Measurements from ENCODE around the gene STK11IP. TPM values are rescaled to one million over a fixed set of nuclear protein-coding genes. Genes with fewer than 3 reads are reported as not detected.
A peak's percentile ranks its signal among the peaks of the same experiment; 100 is the strongest.

STK11IP gene
- total and polyA plus RNA-seq, 2 of the 13 experiments (the other 11 are each of a cell fraction or from before 2014, with no cell fraction given), result 12.8 to 24.0 TPM

- TF ChIP-seq, protein P1, sequence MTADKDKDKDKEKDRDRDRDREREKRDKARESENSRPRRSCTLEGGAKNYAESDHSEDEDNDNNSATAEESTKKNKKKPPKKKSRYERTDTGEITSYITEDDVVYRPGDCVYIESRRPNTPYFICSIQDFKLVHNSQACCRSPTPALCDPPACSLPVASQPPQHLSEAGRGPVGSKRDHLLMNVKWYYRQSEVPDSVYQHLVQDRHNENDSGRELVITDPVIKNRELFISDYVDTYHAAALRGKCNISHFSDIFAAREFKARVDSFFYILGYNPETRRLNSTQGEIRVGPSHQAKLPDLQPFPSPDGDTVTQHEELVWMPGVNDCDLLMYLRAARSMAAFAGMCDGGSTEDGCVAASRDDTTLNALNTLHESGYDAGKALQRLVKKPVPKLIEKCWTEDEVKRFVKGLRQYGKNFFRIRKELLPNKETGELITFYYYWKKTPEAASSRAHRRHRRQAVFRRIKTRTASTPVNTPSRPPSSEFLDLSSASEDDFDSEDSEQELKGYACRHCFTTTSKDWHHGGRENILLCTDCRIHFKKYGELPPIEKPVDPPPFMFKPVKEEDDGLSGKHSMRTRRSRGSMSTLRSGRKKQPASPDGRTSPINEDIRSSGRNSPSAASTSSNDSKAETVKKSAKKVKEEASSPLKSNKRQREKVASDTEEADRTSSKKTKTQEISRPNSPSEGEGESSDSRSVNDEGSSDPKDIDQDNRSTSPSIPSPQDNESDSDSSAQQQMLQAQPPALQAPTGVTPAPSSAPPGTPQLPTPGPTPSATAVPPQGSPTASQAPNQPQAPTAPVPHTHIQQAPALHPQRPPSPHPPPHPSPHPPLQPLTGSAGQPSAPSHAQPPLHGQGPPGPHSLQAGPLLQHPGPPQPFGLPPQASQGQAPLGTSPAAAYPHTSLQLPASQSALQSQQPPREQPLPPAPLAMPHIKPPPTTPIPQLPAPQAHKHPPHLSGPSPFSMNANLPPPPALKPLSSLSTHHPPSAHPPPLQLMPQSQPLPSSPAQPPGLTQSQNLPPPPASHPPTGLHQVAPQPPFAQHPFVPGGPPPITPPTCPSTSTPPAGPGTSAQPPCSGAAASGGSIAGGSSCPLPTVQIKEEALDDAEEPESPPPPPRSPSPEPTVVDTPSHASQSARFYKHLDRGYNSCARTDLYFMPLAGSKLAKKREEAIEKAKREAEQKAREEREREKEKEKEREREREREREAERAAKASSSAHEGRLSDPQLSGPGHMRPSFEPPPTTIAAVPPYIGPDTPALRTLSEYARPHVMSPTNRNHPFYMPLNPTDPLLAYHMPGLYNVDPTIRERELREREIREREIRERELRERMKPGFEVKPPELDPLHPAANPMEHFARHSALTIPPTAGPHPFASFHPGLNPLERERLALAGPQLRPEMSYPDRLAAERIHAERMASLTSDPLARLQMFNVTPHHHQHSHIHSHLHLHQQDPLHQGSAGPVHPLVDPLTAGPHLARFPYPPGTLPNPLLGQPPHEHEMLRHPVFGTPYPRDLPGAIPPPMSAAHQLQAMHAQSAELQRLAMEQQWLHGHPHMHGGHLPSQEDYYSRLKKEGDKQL (CRISPR knock-in tag; IDR thresholded peaks at IDR 0.05; ENCODE audit: low read depth), result peak; percentile 38
- peak; percentile 58; the same call in 1 of the 2 replicates for TF ChIP-seq TFDP1 (CRISPR knock-in tag; IDR thresholded peaks at IDR 0.05; ENCODE audit: borderline replicate concordance)
- peak; percentile 86 for TF ChIP-seq ZNF335 (CRISPR knock-in tag; IDR thresholded peaks at IDR 0.05)
- TF ChIP-seq NCOR1 (IDR thresholded peaks at IDR 0.05; ENCODE audit: borderline replicate concordance, low read length), result peak; percentile 81; the same call in 1 of the 2 replicates
- TF ChIP-seq, protein P2, sequence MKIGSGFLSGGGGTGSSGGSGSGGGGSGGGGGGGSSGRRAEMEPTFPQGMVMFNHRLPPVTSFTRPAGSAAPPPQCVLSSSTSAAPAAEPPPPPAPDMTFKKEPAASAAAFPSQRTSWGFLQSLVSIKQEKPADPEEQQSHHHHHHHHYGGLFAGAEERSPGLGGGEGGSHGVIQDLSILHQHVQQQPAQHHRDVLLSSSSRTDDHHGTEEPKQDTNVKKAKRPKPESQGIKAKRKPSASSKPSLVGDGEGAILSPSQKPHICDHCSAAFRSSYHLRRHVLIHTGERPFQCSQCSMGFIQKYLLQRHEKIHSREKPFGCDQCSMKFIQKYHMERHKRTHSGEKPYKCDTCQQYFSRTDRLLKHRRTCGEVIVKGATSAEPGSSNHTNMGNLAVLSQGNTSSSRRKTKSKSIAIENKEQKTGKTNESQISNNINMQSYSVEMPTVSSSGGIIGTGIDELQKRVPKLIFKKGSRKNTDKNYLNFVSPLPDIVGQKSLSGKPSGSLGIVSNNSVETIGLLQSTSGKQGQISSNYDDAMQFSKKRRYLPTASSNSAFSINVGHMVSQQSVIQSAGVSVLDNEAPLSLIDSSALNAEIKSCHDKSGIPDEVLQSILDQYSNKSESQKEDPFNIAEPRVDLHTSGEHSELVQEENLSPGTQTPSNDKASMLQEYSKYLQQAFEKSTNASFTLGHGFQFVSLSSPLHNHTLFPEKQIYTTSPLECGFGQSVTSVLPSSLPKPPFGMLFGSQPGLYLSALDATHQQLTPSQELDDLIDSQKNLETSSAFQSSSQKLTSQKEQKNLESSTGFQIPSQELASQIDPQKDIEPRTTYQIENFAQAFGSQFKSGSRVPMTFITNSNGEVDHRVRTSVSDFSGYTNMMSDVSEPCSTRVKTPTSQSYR (CRISPR knock-in tag; IDR thresholded peaks at IDR 0.05; ENCODE audit: borderline replicate concordance), result peak; percentile 87; the same call in 1 of the 2 replicates
- no peak; the same call in 1 of the 2 replicates for TF ChIP-seq PRMT3 (CRISPR knock-in tag; IDR thresholded peaks at IDR 0.05; ENCODE audit: borderline replicate concordance, low read depth)
- TF ChIP-seq RFXAP (CRISPR knock-in tag; IDR thresholded peaks at IDR 0.05; ENCODE audit: borderline replicate concordance), result peak; percentile 43
- TF ChIP-seq, protein P3, sequence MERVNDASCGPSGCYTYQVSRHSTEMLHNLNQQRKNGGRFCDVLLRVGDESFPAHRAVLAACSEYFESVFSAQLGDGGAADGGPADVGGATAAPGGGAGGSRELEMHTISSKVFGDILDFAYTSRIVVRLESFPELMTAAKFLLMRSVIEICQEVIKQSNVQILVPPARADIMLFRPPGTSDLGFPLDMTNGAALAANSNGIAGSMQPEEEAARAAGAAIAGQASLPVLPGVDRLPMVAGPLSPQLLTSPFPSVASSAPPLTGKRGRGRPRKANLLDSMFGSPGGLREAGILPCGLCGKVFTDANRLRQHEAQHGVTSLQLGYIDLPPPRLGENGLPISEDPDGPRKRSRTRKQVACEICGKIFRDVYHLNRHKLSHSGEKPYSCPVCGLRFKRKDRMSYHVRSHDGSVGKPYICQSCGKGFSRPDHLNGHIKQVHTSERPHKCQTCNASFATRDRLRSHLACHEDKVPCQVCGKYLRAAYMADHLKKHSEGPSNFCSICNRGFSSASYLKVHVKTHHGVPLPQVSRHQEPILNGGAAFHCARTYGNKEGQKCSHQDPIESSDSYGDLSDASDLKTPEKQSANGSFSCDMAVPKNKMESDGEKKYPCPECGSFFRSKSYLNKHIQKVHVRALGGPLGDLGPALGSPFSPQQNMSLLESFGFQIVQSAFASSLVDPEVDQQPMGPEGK (CRISPR knock-in tag; IDR thresholded peaks at IDR 0.05), result peak; percentile 92
- TF ChIP-seq ADNP (CRISPR knock-in tag; IDR thresholded peaks at IDR 0.05), result no peak
- no peak for TF ChIP-seq CC2D1A (CRISPR knock-in tag; IDR thresholded peaks at IDR 0.05)
- no peak for TF ChIP-seq ZNF468 (CRISPR knock-in tag; IDR thresholded peaks at IDR 0.05)
- TF ChIP-seq, protein P4, sequence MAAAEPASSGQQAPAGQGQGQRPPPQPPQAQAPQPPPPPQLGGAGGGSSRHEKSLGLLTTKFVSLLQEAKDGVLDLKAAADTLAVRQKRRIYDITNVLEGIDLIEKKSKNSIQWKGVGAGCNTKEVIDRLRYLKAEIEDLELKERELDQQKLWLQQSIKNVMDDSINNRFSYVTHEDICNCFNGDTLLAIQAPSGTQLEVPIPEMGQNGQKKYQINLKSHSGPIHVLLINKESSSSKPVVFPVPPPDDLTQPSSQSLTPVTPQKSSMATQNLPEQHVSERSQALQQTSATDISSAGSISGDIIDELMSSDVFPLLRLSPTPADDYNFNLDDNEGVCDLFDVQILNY (CRISPR knock-in tag; conservative IDR thresholded peaks at IDR 0.05), result no peak
- TF ChIP-seq ATF2 (CRISPR knock-in tag; IDR thresholded peaks at IDR 0.05), result peak; percentile 74; the same call in 1 of the 2 replicates
- TF ChIP-seq TCF7L2 (IDR thresholded peaks at IDR 0.05; ENCODE audit: low read depth, low read length), result no peak
These were observed at the start of gene STK11IP (continued) for GRCh38 chr2:219597552-219598307.

Measured in HepG2 (cell line).